HEK293T (cell line): ENCODE results near the gene PIEZO2.

Source experiments
- ARNT ChIP-seq: fragments of 450-650 bp; IDR thresholded peaks from 2 replicates; pipeline ENCODE4 v1.6.1; 2017; ENCODE audit warnings: mild to moderate bottlenecking
- BHLHE40 ChIP-seq: fragments of 450-650 bp; IDR thresholded peaks from 2 replicates; pipeline ENCODE4 v1.6.1; 2016; ENCODE audit warnings: mild to moderate bottlenecking, moderate library complexity, borderline replicate concordance
- CTBP1 ChIP-seq: fragments of 450-650 bp; IDR thresholded peaks from 2 replicates; pipeline ENCODE4 v1.6.1; 2016; ENCODE audit warnings: borderline replicate concordance
- FOXK2 ChIP-seq: fragments of 450-650 bp; IDR thresholded peaks from 2 replicates; pipeline ENCODE4 v1.6.1; 2016; ENCODE audit warnings: mild to moderate bottlenecking
- FOXM1 ChIP-seq: fragments of 450-650 bp; IDR thresholded peaks from 2 replicates; pipeline ENCODE4 v1.6.1; 2017; ENCODE audit warnings: mild to moderate bottlenecking, borderline replicate concordance
- HDGF ChIP-seq: fragments of 450-650 bp; IDR thresholded peaks from 2 replicates; pipeline ENCODE4 v1.6.1; 2017; ENCODE audit warnings: antibody characterized with exemption, borderline replicate concordance
- NFRKB ChIP-seq: fragments of 450-650 bp; IDR thresholded peaks from 2 replicates; pipeline ENCODE4 v1.6.1; 2016; ENCODE audit warnings: mild to moderate bottlenecking, moderate library complexity
- SUZ12 ChIP-seq: fragments of 450-650 bp; IDR thresholded peaks from 2 replicates; pipeline ENCODE4 v1.6.1; 2016; ENCODE audit warnings: mild to moderate bottlenecking
- TARDBP ChIP-seq: fragments of 450-650 bp; IDR thresholded peaks from 2 replicates; pipeline ENCODE4 v1.6.1; 2016
- ZNF384 ChIP-seq: fragments of 450-650 bp; IDR thresholded peaks from 2 replicates; pipeline ENCODE4 v1.6.1; 2016
- TF ChIP-seq, protein P1 (sequence below): fragments of 450-650 bp; IDR thresholded peaks from 2 replicates; pipeline ENCODE4 v1.6.1; 2016

- no peak for TF ChIP-seq FOXM1
- TF ChIP-seq, protein P1, sequence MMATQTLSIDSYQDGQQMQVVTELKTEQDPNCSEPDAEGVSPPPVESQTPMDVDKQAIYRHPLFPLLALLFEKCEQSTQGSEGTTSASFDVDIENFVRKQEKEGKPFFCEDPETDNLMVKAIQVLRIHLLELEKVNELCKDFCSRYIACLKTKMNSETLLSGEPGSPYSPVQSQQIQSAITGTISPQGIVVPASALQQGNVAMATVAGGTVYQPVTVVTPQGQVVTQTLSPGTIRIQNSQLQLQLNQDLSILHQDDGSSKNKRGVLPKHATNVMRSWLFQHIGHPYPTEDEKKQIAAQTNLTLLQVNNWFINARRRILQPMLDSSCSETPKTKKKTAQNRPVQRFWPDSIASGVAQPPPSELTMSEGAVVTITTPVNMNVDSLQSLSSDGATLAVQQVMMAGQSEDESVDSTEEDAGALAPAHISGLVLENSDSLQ = no peak
- no peak for TF ChIP-seq BHLHE40
- TF ChIP-seq NFRKB = no peak
- no peak for TF ChIP-seq CTBP1
- TF ChIP-seq ZNF384 = no peak
- TF ChIP-seq SUZ12 = no peak
- no peak for TF ChIP-seq TARDBP
- no peak for TF ChIP-seq HDGF
- no peak for TF ChIP-seq ARNT
- no peak for TF ChIP-seq FOXK2
These were observed 94.9 kb downstream of the PIEZO2 start for GRCh38 chr18:11054497-11054896.
